ENCODE measurements around the gene HOXA3.

The HOXA3 gene

GRCh38 chr7:27094304-27095049 is 57.9 kb downstream of the HOXA3 start:
- no peak overlapping the region for H3K4ac ChIP-seq (ENCODE audit: low read depth, low read length)
- no peak overlapping the region for H2AK5ac ChIP-seq (ENCODE audit: low read length)
- H2BK120ac ChIP-seq (ENCODE audit: insufficient read depth, low read length, poor library complexity), result no peak overlapping the region
- H3K36me3 ChIP-seq (ENCODE audit: control insufficient read depth in 1 of 2, insufficient read depth in 2 of 2, low read length in 2 of 2), result no peaks in the 10 kb centered on the region
- H2BK5ac ChIP-seq (ENCODE audit: low read depth, low read length, poor library complexity), result no peak overlapping the region
- peaks cover 80% of the 10 kb centered on the region for H3K27me3 ChIP-seq (ENCODE audit: insufficient read depth, low read length)
- no peak for DNase-seq
- no peak overlapping the region for H3K14ac ChIP-seq (ENCODE audit: low read length)
- peaks cover 13% of the 10 kb centered on the region for H3K9me3 ChIP-seq (ENCODE audit: insufficient read depth, low read depth, low read length)
- H3K27ac ChIP-seq (ENCODE audit: low read depth, low read length), result no peak overlapping the region
- peaks cover 11% of the 10 kb centered on the region in 2 experiments for H3K4me1 ChIP-seq (ENCODE audit: control insufficient read depth in 1 of 2, insufficient read depth in 2 of 2, low read length in 2 of 2)
- H3K18ac ChIP-seq (ENCODE audit: low read length), result no peak overlapping the region
- H4K91ac ChIP-seq (ENCODE audit: low read depth, low read length), result no peak overlapping the region
- no peak overlapping the region for H2BK12ac ChIP-seq (ENCODE audit: low read length)
- H3K79me2 ChIP-seq (ENCODE audit: control insufficient read depth, insufficient read depth, low read length, poor library complexity), result no peaks in the 10 kb centered on the region
- H4K12ac ChIP-seq (ENCODE audit: low read depth, low read length), result no peak overlapping the region
- H3K9ac ChIP-seq (ENCODE audit: low read length), result no peak overlapping the region
- no peaks in the 10 kb centered on the region for H3K79me1 ChIP-seq (ENCODE audit: low read length)
- H3K4me2 ChIP-seq (ENCODE audit: low read length), result no peak overlapping the region
- no CpG with 5 or more reads among the region's 29 CpGs for WGBS (ENCODE audit: extremely low coverage, insufficient coverage, insufficient read length)
- H3K4me3 ChIP-seq (ENCODE audit: low read depth, low read length), result no peak overlapping the region
- H4K8ac ChIP-seq (ENCODE audit: low read depth, low read length), result no peak overlapping the region
- H3K23ac ChIP-seq (ENCODE audit: low read length), result no peak overlapping the region
- H2AFZ ChIP-seq (ENCODE audit: insufficient read depth, low read length, poor library complexity), result no peak overlapping the region

GRCh38 chr7:27093184-27093895 is 59.0 kb downstream of the HOXA3 start:
- no CpG with 5 or more reads among the region's 6 CpGs for WGBS (ENCODE audit: extremely low coverage, insufficient coverage, insufficient read length)
- Histone ChIP-seq H4K12ac (ENCODE audit: low read depth, low read length) (no peak overlapping the region), H3K9me3 (ENCODE audit: insufficient read depth, low read depth, low read length) (peaks cover 14% of the 10 kb centered on the region), H3K4me3 (ENCODE audit: low read depth, low read length) (no peak overlapping the region), H2BK5ac (ENCODE audit: low read depth, low read length, poor library complexity) (no peak overlapping the region), H4K8ac (ENCODE audit: low read depth, low read length) (no peak overlapping the region), H3K4me1 (ENCODE audit: control insufficient read depth in 1 of 2, insufficient read depth in 2 of 2, low read length in 2 of 2) (peaks cover 10 to 11% of the 10 kb centered on the region in 2 experiments), H3K9ac (ENCODE audit: low read length) (no peak overlapping the region), H3K4me2 (ENCODE audit: low read length) (no peak overlapping the region), H3K27me3 (ENCODE audit: insufficient read depth, low read length) (peaks cover 78% of the 10 kb centered on the region), H3K27ac (ENCODE audit: low read depth, low read length) (no peak overlapping the region), H2AFZ (ENCODE audit: insufficient read depth, low read length, poor library complexity) (no peak overlapping the region), H3K23ac (ENCODE audit: low read length) (no peak overlapping the region), H3K79me2 (ENCODE audit: control insufficient read depth, insufficient read depth, low read length, poor library complexity) (no peaks in the 10 kb centered on the region), H2BK12ac (ENCODE audit: low read length) (no peak overlapping the region), H3K4ac (ENCODE audit: low read depth, low read length) (no peak overlapping the region), H3K18ac (ENCODE audit: low read length) (no peak overlapping the region), H2BK120ac (ENCODE audit: insufficient read depth, low read length, poor library complexity) (no peak overlapping the region), H3K79me1 (ENCODE audit: low read length) (no peaks in the 10 kb centered on the region), H2AK5ac (ENCODE audit: low read length) (no peak overlapping the region), H3K14ac (ENCODE audit: low read length) (no peak overlapping the region), H3K36me3 (ENCODE audit: control insufficient read depth in 1 of 2, insufficient read depth in 2 of 2, low read length in 2 of 2) (no peaks in the 10 kb centered on the region), H4K91ac (ENCODE audit: low read depth, low read length) (no peak overlapping the region)
- DNase-seq, result no peak

- Histone ChIP-seq H2AK5ac (ENCODE audit: low read length) (no peak overlapping the region), H3K14ac (ENCODE audit: low read length) (no peak overlapping the region), H3K4me1 (ENCODE audit: control insufficient read depth in 1 of 2, insufficient read depth in 2 of 2, low read length in 2 of 2) (peaks cover 5 to 11% of the 10 kb centered on the region in 2 experiments), H3K79me1 (ENCODE audit: low read length) (no peaks in the 10 kb centered on the region), H3K4me3 (ENCODE audit: low read depth, low read length) (no peak overlapping the region), H4K12ac (ENCODE audit: low read depth, low read length) (no peak overlapping the region), H3K9ac (ENCODE audit: low read length) (no peak overlapping the region), H3K9me3 (ENCODE audit: insufficient read depth, low read depth, low read length) (peaks cover 17% of the 10 kb centered on the region), H2AFZ (ENCODE audit: insufficient read depth, low read length, poor library complexity) (no peak overlapping the region), H2BK5ac (ENCODE audit: low read depth, low read length, poor library complexity) (no peak overlapping the region), H3K23ac (ENCODE audit: low read length) (no peak overlapping the region), H2BK120ac (ENCODE audit: insufficient read depth, low read length, poor library complexity) (no peak overlapping the region), H3K36me3 (ENCODE audit: control insufficient read depth in 1 of 2, insufficient read depth in 2 of 2, low read length in 2 of 2) (no peaks in the 10 kb centered on the region), H3K27ac (ENCODE audit: low read depth, low read length) (no peak overlapping the region), H4K8ac (ENCODE audit: low read depth, low read length) (no peak overlapping the region), H3K18ac (ENCODE audit: low read length) (no peak overlapping the region), H3K4ac (ENCODE audit: low read depth, low read length) (no peak overlapping the region), H4K91ac (ENCODE audit: low read depth, low read length) (no peak overlapping the region), H3K4me2 (ENCODE audit: low read length) (no peak overlapping the region), H2BK12ac (ENCODE audit: low read length) (no peak overlapping the region), H3K79me2 (ENCODE audit: control insufficient read depth, insufficient read depth, low read length, poor library complexity) (no peaks in the 10 kb centered on the region), H3K27me3 (ENCODE audit: insufficient read depth, low read length) (peaks cover 78% of the 10 kb centered on the region)
- DNase-seq, result no peak
- no CpG with 5 or more reads among the region's 1 CpG for WGBS (ENCODE audit: extremely low coverage, insufficient coverage, insufficient read length)
These were observed 59.6 kb downstream of the HOXA3 start for GRCh38 chr7:27092819-27093110.

- DNase-seq, result no peak
- H3K79me2 ChIP-seq (ENCODE audit: control insufficient read depth, insufficient read depth, low read length, poor library complexity), result no peaks in the 10 kb centered on the region
- H2AK5ac ChIP-seq (ENCODE audit: low read length), result no peak overlapping the region
- H3K27me3 ChIP-seq (ENCODE audit: insufficient read depth, low read length), result peaks cover 79% of the 10 kb centered on the region
- no CpG with 5 or more reads among the region's 9 CpGs for WGBS (ENCODE audit: extremely low coverage, insufficient coverage, insufficient read length)
- H3K9me3 ChIP-seq (ENCODE audit: insufficient read depth, low read depth, low read length), result peaks cover 17% of the 10 kb centered on the region
- H3K79me1 ChIP-seq (ENCODE audit: low read length), result no peaks in the 10 kb centered on the region
- H3K4ac ChIP-seq (ENCODE audit: low read depth, low read length), result no peak overlapping the region
- H2AFZ ChIP-seq (ENCODE audit: insufficient read depth, low read length, poor library complexity), result no peak overlapping the region
- no peak overlapping the region for H4K12ac ChIP-seq (ENCODE audit: low read depth, low read length)
- H2BK5ac ChIP-seq (ENCODE audit: low read depth, low read length, poor library complexity), result no peak overlapping the region
- H3K27ac ChIP-seq (ENCODE audit: low read depth, low read length), result no peak overlapping the region
- no peak overlapping the region for H4K91ac ChIP-seq (ENCODE audit: low read depth, low read length)
- H3K9ac ChIP-seq (ENCODE audit: low read length), result no peak overlapping the region
- H3K23ac ChIP-seq (ENCODE audit: low read length), result no peak overlapping the region
- H2BK12ac ChIP-seq (ENCODE audit: low read length), result no peak overlapping the region
- no peak overlapping the region for H2BK120ac ChIP-seq (ENCODE audit: insufficient read depth, low read length, poor library complexity)
- no peak overlapping the region for H4K8ac ChIP-seq (ENCODE audit: low read depth, low read length)
- H3K14ac ChIP-seq (ENCODE audit: low read length), result no peak overlapping the region
- H3K4me2 ChIP-seq (ENCODE audit: low read length), result no peak overlapping the region
- H3K4me3 ChIP-seq (ENCODE audit: low read depth, low read length), result no peak overlapping the region
- H3K4me1 ChIP-seq (ENCODE audit: control insufficient read depth in 1 of 2, insufficient read depth in 2 of 2, low read length in 2 of 2), result peaks cover 4 to 10% of the 10 kb centered on the region in 2 experiments
- no peaks in the 10 kb centered on the region for H3K36me3 ChIP-seq (ENCODE audit: control insufficient read depth in 1 of 2, insufficient read depth in 2 of 2, low read length in 2 of 2)
- H3K18ac ChIP-seq (ENCODE audit: low read length), result no peak overlapping the region
These were observed 60.2 kb downstream of the HOXA3 start for GRCh38 chr7:27091941-27092818.
